ENCODE measurements around the gene PLA2R1.
"Not testable (repeated sequence)": the region's sequence is repeated elsewhere in the genome, so short reads cannot be mapped to it uniquely, and the experiment has no call there.

Gene PLA2R1

DNA sequence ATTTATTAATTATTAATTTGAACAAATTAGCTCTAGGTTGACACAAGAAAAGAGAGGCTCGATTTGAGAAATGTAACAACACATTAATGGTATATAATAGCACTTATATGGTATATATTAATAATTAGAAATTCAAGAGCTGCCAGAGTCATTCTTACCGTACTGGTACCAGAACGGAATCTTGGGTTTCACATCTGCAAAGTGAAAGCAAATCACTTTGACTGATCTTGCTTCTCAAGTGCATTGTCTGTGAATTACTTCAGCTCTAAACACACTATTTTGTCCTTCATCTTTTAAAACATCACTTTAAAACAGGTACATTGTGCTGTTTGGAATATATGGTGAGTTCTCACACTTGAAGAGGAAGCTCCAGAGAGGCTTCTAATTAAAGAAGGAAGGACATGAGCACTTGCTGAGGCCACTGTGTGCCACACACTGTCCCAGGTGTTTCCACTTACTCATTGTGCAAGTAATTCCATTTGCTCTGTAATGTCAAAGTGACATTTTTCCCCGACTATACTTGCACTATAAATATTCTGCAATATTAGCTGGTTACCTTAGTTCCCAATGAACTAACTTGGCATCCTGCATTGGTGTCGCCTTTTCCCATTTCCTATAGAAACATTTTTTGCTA, 85.8 kb downstream of the PLA2R1 start:
- DNase-seq: no peak

GRCh38 chr2:159973325-159973724, 89.1 kb downstream of the PLA2R1 start:
- DNase-seq: no peak

DNA sequence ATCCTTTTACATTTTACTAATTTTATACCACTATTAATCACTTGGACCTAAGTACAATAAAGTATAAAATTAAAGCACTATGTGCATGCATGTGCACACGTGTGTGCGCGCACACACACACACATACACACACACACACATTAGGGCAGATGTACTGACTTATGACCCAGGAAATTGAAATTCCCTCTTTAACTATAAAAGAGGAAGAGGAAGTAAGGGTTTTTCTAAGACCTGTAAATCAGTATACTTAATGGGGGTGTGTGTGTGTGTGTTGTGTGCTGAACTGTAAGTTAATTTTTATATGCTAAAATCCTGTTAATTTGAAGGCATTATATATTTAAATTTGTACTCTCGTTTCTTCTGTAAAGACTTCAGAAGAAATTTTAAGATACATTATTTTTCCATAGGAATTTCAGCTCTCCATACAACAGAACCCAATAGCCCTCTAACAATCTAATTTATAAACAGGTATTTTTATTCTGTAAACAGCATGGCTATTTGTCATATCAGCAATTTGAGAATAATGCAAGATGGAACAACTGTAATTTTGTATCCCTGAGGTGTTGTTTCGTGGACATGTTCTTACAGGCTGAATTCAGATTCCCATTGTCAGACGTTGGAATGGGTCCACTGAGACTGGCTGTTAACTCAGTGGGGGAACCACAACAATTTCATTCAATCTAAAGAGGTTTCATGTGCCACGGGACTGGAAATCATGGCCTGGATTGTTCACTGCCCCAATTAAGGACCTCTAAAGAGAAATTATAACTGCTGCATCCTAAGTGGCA, 90.9 kb downstream of the PLA2R1 start:
- peak; percentile 24 for DNase-seq

DNA sequence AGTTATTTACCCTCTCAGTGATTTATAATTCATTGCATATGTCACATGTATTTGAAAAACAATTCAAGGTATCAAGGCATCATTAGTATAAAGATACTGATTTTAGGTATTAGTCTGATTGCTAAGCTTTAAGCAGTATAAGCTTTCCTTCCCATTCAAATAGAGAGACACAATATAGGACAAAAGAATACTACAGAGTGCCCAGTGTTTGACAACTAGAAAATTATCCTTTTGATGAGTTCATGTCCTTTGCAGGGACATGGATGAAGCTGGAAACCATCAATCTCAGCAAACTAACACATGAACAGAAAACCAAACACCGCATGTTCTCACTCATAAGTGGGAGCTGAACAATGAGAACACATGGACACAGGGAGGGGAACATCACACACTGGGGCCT, 91.9 kb downstream of the PLA2R1 start:
- DNase-seq: not testable (repeated sequence)

- peak; percentile 59 for DNase-seq
Observed at GRCh38 chr2:159968279-159968900, 94.0 kb downstream of the PLA2R1 start.

DNA sequence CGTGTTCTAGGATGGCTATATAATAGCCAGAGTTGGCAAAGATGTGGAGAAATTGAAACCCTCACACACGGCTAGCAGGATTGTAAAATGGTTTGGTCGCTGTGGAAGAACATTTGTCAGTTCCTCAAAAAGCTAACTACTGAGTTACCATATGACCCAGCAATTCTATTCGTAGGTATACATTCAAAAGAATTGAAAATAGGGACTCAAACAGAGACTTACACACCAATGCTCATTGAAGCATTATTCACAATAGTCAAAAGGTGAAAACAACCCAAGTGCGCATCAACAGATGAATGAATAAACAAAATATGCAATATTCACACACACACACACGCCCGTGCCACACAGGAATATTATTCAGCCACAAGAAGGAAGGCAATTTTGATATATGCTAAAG, 98.7 kb downstream of the PLA2R1 start:
- DNase-seq: no peak

DNA sequence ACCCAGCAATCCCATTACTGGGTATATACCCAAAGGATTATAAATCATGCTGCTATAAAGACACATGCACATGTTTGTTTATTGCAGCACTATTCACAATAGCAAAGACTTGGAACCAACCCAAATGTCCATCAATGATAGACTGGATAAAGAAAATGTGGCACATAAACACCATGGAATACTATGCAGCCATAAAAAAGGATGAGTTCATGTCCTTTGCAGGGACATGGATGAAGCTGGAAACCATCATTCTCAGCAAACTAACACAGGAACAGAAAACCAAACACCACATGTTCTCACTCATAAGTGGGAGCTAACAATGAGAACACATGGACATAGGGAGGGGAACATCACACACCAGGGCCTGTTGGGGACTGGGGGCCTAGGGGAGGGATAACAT, 99.9 kb downstream of the PLA2R1 start:
- not testable (repeated sequence) for DNase-seq

DNA sequence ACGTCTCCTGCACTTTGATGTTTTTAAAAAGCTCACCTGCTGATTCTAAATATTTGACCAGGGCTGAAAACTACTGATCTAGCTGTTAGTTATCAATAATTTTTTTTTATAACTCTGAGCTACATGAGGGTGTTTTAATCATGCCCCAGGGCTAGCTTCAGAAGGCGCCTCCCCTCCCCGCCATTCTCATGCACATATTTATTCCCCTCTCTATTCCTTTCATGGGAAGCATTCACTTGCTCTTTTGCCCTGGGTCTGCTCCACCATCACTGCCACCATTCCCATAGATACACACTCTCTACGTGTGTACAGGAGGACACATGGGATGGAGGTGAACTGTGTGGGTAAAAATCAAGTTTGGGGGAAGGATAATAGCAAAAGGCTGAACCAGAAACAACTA, 101.0 kb downstream of the PLA2R1 start:
- DNase-seq: no peak

DNA sequence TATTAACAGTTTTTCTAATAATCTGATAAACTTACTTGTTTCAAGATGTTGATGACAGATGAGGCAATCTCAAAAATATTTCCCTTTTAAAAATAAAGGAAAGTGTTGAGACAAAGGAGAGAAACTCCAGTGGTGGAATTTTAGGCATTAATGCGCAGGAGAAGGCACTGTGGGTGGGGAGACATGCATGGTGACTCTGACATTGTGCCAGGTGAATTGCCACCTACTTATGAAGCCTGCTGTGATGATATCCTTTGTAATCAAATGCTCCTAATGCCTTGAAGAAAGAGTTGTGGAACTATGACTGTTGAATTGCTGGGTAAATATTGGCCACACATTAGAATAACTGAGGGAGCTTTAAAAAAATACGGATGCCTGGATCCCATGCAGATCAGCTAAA, 101.4 kb downstream of the PLA2R1 start:
- DNase-seq: no peak

GRCh38 chr2:159960414-159960813, 102.0 kb downstream of the PLA2R1 start:
- no peak for DNase-seq

GRCh38 chr2:159959136-159959535, 103.3 kb downstream of the PLA2R1 start:
- no peak for DNase-seq

- DNase-seq: no peak
Observed at GRCh38 chr2:159953136-159953823, 109.1 kb downstream of the PLA2R1 start.

GRCh38 chr2:159946326-159946999, 116.0 kb downstream of the PLA2R1 start:
- DNase-seq: peak; percentile 14

DNA sequence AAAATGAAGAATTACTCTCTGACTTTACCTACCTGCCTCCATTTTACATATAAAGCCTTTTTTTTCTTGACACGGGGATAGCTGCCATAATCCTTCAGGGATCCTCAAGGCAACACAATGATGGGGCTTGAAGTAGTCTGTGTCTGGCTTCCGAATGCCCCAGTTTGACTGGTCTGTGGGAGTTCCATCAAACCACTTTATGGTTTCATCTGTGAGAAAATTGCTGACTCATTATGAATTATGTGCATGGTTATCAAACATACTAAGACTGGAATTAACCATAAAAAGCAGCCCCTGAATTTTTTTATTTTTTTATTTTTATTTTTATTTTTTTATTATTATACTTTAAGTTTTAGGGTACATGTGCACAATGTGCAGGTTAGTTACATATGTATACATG, 117.5 kb downstream of the PLA2R1 start:
- no peak for DNase-seq

GRCh38 chr2:159942146-159942545, 120.3 kb downstream of the PLA2R1 start:
- DNase-seq: no peak

GRCh38 chr2:159941729-159942128, 120.7 kb downstream of the PLA2R1 start:
- DNase-seq: no peak

DNA sequence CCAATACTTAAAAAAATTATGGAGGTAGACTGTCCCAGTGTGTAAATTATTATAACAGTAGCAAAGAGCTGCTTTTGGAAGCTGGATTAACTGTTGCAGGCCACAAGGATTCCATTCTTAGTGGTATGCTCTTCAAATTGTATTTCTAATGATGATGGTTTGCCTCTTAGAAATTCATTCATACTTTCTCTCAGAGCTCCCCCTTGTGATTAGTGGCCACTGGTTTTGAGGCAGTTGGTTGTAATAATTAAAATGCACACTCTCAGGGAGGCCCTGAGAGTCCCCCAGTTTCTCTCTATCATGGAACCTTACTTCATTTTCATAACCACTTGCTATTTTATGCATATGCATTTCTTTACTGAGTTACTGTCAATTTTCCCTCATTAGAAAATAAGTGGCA, 122.5 kb downstream of the PLA2R1 start:
- peak; percentile 45 for DNase-seq

DNA sequence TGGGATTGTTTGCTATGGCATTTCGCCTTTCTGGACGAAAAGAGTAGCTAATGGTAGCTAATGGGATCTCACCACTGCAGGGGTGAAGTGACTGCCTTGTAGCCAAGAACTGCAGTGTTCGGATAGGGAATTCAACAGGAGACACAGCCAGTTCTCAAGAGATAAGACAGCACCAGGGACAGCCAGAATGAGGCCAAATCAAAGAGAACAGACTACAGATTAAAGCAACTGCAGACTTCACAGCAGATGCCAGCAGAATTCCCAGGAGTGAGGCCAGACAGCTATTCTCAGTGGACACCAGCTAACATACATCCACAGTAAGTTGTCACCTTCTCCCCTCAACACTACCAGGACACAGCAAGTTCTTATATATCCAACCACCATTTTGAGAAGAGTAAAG, 124.0 kb downstream of the PLA2R1 start:
- no peak for DNase-seq

- DNase-seq: peak; percentile 24
Observed at GRCh38 chr2:159936471-159936870, 125.9 kb downstream of the PLA2R1 start.

DNA sequence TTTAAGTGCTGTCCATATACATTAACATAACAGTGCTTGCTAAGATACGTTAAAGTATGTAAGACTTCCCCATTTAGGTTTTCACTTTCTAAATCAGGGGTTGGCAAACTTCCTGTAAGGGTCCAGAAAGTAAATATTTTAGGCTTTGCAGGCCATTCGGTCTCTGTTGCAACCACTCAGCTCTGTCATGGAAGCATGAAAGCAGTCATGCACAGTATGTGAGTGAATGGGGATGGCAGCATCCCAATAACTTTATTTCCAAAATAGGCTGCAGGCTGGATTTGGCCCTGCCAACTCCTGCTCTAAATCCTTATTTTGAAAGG, 128.7 kb downstream of the PLA2R1 start:
- DNase-seq: no peak

DNA sequence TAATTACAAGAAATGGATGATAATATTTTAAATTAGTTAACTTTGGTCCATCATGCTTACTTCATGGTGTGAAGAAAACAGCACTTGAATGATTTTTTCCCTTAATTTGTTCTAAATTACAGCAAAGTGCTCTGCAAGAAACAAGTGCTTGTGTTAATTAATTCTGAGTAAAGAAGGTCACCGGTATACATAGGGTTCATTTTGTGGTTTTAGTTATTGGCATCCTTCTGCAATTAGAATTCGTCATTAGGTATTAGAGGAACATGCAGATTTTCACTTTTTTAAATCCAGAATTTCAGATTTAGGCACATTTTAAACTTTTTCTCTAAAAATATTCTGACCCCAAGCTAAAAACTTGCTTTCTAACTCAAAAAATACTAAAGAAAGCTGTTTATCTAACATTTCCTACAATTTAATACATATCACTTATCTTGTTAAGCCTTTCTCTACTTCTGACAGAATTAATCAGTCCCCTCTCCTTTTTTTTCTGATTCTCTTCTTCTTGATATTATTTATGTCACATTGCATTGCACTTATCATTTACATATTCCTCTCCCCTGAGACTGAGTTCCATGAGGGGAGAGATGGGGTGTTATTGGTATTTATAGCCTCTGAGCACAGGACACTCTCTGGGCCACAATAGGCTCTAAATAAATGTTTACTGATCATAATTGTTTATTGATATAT, 129.2 kb downstream of the PLA2R1 start:
- no peak for DNase-seq

- DNase-seq: no peak
Observed at GRCh38 chr2:159926695-159927094, 135.7 kb downstream of the PLA2R1 start.

- DNase-seq: peak; percentile 75
Observed at GRCh38 chr2:159925975-159926374, 136.4 kb downstream of the PLA2R1 start.
